ENCODE results near the gene FCRLA.
A peak's percentile ranks its signal among the peaks of the same experiment; 100 is the strongest.
"Not testable (repeated sequence)": the region's sequence is repeated elsewhere in the genome, so short reads cannot be mapped to it uniquely, and the experiment has no call there.

FCRLA gene, protein sequence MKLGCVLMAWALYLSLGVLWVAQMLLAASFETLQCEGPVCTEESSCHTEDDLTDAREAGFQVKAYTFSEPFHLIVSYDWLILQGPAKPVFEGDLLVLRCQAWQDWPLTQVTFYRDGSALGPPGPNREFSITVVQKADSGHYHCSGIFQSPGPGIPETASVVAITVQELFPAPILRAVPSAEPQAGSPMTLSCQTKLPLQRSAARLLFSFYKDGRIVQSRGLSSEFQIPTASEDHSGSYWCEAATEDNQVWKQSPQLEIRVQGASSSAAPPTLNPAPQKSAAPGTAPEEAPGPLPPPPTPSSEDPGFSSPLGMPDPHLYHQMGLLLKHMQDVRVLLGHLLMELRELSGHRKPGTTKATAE

DNA sequence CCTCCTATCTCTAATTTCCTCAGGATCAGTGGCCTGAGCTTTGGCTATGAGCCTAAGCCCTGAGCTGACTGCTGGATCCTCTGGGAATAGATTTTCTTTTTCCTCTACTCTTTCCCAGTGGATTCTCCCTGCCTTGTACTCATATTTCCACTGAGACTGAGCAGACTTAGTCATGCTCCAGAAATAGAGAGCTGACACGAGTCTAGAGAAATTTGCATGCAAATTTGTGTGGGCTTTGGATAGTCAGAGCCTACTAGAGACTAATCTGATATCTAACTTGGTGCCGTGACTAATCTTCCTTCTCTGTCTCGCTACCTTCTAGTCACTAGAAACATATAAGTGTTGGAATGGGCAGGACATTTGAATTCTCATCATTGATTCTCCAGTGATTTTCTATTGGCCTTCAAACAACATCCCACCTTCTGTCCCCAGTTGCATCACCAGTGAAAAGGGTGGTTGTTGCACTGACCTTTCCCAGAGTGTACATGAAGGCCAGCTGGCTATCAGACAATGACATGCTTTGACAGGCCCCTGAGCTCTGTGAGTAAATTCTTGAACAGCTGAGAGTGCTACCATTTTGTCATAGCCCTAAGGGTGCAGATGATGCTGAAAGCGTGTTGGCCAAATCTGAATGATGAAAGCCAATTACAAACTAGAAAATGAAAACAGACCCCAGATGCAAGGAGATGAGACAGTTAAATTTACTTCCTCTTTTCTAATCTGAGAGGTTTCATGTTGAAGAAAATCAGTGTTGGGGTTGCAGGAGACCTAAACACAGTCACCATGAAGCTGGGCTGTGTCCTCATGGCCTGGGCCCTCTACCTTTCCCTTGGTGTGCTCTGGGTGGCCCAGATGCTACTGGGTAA, at the start of gene FCRLA:
Gene FCRLA, plus strand, starts transcription at position 748 of the 866 bp plus-strand sequence. Its CDS starts 36 bp downstream, at position 784.
- no peak for FAIRE-seq

DNA sequence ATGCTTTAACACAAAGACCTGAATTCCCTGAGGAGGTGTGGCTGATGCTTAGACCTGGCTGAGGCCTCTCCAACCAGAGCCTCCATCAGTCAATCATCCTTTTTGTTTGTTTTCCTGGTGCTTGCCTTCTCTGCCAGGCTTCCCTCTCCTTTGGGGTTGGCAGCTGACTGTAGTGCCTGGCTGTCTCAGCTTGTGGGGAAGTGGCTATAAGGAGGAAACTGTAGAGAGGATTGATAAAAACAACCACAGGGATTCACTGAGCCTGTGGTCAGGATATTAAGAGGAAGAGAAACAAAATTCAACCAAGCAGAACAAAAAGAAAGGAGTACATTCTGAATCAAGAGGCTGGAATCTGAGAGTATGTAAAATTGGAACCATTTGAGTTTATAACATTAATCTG, 48.5 kb upstream of the FCRLA start:
- peak; percentile 27 for FAIRE-seq

DNA sequence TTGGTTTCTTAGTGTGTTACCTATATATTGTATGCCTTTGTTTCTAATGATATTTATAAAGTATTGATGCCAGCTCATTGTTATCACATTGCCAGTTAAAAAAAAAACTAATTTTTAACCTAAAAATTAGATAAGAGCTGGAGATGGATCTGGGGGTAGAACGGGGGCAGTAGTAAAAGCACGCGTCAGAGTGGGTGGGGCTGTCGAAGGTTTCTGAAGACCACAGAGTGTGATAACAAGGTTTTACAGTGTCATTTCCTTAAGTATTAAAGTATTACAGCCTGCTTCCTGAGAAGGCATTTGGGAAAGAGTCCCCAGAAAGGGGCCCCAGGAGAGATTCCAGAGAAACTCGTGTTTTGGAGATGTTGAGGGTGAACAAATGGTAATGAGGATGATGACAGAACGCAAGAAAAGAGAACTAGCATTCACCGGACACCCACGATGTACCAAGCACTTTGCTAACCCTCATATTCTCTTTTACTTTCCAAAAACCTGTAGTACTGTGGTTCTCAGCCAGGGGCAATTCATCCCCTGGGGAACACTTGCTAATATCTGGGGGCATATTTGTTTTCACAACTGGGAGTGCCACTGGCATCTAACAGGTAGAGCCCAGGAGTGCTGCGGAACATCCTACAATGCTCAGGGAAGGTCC, 45.2 kb upstream of the FCRLA start:
- FAIRE-seq: peak; percentile 9

DNA sequence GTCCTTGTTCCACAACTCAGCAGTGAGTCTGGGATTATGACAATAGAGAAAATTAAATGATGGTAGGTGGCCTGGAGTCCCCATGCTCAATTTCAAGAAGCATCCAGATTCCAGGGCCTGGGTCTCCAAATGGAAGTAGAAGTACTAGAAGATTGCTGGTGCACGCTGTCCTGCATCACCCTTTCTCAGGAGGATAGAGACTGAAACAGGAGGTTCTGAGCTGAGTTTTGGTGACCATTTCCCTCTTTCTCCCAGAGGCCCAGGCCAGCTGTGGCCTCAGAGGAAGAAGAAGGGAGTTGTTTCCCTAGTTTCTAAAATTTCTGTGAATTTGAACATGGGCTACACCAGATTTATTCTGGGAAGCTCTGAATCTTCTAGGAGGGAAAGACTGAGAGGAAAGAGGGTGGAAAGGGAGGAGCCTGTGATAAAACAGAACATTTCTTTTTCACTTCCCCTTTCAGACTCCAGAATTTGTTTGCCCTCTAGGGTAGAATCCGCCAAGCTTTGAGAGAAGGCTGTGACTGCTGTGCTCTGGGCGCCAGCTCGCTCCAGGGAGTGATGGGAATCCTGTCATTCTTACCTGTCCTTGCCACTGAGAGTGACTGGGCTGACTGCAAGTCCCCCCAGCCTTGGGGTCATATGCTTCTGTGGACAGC, 44.2 kb upstream of the FCRLA start, which contains the start of gene FCGR2B:
Gene FCGR2B, plus strand, starts transcription at position 460 of the 656 bp plus-strand sequence. Its CDS starts 99 bp downstream, at position 559.
- FAIRE-seq: not testable (repeated sequence)

DNA sequence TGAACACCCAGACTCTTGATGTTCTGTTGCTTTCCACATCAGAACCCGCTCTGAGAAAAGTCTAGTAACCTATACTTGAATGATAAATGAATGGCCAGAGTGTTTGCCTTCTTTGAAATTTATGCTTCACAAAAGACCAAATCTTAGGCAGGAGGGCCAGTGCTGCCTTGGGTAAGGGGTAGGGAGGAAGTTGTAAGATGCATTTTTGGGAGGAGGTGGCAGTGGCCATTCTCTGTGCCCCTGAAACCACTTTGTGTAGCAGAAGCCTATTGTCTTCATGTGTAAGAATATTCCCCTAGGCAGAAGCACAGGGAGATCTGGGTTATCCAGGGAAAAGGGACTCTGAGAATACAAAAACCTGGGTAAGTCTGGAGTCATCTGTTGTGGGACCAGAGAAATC, 43.5 kb upstream of the FCRLA start:
- FAIRE-seq: not testable (repeated sequence)

DNA sequence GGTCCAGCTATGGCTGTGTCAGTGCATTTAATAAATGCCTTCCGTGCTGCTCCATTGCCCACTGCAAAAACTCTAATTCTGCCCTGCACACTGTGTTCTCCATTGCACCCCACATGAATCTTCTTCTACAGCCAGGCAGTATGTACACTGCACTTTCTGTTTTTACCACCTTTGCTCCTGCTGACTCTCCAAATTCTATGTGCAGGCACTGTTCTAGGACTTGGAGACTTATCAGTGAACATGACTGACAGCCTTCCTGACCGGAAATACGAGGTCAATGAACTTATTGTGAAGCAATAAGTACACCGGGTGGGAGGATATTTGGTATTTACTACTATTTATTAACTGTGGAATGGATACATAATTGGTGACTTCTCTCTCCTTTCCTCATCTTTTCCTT, 42.3 kb upstream of the FCRLA start:
- not testable (repeated sequence) for FAIRE-seq

DNA sequence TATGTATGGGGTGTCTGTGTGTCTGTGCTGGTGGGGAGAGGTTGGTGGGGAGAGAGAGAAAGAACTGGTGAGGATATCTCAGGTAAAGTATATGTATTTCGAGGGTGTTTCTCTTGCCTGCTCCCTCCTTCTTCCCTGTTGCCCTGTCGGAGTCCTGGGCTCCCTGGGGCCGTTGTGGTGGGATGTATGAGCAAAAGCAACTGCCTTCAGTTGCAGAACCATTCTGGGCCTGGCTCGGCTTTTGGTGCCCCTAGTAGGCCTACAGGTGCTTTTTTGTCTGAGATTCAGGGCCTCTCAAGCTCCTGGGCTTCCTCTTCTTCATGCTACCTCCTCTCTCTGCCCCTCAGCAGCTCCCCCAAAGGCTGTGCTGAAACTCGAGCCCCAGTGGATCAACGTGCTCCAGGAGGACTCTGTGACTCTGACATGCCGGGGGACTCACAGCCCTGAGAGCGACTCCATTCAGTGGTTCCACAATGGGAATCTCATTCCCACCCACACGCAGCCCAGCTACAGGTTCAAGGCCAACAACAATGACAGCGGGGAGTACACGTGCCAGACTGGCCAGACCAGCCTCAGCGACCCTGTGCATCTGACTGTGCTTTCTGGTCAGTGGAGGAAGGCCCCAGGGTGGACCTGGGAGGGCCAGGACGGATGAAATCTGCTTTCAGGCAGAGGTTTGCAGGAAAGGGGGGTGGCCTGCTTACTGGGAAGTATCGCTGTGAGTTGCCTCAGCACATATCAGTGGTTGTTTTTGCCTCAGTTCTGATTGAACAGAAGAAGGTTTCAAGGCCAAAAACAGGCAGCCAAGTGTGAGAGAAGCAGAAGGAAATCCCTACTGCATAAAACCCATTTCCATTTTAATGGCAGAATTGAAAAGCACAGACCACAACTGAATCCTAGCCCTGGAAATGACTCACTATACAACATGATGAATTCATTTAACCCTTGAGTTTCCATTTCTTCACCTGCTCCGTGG, 35.7 kb upstream of the FCRLA start:
- not testable (repeated sequence) for FAIRE-seq

DNA sequence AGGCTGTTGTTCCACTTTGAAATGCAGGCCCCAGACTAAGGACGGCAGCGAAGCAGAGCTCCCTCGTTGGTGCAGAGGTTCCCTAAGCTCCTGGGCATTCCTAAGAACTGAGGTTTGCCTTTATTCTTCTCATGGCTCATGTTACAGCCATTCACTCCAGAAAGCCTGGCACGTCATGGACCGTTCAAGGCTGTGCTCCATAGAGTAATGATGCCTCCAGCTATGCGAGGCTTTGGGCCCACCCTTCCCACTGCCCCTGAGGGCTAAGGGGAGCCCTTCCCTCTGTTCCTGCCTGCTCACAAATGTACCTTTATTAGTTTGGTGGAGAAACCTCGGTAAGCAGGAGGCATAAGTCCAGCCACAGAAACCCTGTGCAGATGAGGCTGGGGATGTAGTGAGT, 33.6 kb upstream of the FCRLA start:
- FAIRE-seq: not testable (repeated sequence)

DNA sequence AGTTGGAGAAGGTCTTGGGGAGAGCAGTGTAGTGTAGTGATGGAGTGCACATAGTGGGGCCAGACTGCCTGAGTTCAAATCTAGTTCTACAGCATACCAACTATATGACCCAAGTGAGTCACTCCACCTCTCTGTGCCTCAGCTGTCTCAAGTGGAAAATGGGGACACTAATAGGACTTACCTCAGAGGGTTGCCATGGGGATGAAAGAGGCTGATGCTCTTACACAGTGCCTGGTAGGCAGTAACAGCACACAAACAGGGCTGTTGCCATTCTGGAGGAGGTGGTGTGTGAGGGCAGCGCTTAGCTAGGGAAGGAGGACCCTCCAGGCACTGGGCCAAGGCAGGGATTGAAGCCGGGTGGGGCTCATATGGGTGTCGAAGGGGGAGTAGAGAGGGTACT, 32.6 kb upstream of the FCRLA start:
- not testable (repeated sequence) for FAIRE-seq

DNA sequence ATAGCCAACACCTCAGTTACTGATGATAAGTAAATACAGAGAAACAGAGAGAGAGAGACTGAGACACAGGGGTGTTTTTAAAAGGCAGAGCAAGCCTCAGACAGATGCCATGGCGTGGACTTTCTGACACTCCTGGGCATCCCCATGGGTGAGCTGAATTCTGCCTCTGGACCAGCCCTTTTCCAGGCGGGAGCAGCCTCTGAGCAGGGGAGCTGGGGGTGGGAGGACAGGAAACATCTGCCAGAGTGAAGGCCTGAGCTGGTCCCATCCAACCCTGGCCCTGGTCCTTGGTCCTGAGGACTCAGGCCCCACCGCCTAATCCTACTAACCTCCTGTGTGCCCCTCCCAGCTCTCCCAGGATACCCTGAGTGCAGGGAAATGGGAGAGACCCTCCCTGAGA, 32.1 kb upstream of the FCRLA start:
- FAIRE-seq: not testable (repeated sequence)

DNA sequence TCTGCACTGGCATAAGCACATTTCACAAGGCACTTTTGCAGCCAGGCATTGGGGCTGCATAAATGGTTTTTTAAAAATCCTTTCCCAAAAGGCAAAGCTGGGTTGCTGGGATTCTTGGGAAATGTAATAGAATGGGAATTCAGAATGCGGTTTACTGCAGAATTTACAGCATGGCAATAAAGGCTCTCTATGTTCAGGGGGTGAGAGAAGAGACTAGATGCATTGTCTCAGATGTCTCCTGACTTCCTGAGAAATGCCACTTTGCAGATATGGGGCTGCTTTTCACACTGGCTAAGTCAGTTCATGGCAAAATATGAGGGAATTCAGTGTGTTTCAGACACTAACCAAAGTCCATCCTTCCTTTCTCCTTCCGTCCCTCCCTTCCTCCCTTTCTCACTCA, 30.6 kb upstream of the FCRLA start:
- FAIRE-seq: no peak

DNA sequence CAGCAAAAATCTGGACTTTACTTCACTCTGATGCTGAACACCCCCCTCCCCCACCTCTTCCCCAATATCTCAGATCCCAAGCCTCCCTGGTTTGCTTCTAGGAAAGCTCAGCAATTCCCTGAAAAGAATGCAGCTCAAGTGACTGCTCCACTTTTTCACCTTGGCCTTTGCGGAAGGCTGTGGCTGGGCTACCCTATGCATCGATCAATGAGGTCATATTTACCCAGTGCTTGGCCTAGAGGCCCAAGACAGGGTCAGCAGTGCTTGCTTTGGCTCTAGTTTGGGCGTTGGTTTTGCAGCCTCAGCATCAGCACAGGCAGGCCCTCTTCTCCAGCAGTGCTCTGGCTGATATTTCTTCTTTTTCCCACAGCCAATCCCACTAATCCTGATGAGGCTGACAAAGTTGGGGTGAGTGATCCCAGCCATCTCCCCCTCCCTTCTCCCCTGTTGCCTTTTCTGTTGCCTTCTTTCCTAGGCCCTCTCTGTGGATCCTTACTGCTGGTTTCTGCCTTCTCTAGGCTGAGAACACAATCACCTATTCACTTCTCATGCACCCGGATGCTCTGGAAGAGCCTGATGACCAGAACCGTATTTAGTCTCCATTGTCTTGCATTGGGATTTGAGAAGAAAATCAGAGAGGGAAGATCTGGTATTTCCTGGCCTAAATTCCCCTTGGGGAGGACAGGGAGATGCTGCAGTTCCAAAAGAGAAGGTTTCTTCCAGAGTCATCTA, 29.9 kb upstream of the FCRLA start:
- no peak for FAIRE-seq

DNA sequence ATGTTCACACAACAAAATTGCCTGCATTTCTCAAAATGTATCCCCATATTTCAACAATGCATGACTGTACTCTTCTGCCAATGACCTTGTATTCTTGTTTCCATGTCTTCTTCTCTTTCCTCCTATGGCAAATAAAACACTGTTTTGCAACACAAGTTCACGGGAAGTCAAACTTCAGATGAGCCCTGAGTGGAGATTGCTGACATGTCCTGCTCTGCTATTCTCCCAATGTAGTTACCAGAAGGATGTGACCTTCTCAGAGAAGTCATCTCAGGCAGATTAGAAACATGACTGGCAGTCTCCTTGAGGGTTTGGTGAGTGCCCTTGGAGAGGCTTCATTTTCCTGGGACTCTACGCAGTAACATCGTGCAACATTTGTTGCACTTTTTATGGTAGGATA, 28.5 kb upstream of the FCRLA start:
- FAIRE-seq: no peak

DNA sequence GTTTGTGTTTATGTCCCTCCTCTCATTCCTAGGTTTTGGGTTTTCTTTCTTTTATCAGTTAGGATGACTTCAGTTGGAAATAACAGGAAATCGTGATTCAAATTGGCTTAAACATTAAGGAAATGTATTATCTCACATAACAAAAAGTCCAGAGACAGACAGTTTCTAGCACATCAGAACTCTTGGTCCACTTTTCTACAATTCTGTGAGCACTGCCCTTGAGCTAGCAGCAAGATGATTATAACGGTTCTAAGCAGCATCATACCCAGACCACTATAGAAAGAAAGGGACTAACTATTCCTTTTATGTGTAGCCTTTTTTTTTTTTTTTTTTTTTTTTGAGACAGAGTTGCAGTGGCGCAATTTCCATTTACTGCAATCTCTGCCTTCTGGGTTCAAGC, 25.1 kb upstream of the FCRLA start:
- no peak for FAIRE-seq

DNA sequence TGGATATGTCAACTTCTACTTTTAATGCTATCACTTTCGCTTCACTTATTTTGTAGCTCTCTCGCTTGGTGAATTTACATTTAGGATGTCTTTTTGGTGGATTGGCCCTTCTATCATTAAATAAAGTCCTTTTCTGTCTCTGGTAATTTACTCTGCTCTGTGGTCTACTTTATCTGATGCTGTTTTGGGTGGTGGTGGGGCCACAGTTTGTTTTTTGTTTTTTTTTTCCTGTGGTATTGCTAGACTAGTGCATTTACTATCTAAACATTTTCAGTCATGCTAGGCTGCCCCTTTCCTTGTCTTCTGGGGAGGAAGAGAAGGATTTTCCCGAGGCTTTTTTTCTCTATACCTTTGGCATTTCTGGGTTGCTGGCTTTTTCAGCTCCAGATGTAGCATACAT, 18.1 kb upstream of the FCRLA start:
- FAIRE-seq: no peak

DNA sequence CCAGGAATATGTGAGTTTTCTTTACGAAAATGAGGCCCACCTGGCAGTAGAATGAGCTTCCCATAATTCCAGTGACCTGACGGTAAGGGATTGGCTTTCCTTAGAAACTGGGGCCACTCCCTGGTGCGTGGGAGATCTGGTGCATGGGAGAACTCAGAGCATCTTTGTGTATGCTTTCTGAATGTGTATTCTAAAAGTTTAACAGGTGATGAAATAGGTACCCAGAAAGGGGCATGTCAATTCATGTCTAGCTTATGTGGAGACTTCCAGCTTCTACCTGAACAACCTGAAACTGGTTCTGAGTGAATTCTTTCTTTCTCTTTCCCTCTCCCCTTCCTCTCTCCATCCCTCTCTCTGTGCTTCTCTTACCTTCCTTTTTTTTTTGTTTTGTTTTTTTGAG, 15.2 kb upstream of the FCRLA start:
- FAIRE-seq: no peak

DNA sequence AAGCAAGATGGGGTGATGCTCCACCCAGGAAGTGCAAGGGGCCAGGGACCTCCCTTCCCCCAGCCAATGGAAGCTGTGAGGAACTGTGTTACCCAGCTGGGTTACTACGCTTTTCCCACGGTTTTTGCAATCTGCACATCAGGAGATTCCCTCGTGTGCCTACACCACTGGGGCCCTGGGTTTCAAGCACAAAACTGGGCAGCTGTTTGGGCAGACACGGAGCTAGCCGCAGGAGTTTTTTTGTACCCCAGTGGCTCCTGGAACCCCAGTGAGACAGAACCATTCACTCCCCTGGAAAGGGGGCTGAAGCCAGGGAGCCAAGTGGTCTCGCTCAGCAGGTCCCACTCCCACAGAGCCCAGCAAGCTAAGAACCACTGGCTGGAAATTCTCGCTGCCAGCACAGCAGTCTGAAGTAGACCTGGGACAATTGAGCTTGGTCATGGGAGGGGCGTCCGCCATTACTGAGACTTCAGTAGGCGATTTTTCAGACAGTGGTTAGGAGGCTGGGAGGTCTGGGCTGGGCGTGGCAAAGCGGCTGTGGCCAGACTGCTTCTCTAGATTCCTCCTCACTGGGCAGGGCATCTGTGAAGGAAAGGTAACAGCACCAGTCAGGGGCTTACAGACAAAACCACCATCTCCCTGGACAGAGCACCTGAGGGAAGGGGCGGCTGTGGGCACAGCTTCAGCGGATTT, 13.9 kb upstream of the FCRLA start:
- FAIRE-seq: not testable (repeated sequence)

DNA sequence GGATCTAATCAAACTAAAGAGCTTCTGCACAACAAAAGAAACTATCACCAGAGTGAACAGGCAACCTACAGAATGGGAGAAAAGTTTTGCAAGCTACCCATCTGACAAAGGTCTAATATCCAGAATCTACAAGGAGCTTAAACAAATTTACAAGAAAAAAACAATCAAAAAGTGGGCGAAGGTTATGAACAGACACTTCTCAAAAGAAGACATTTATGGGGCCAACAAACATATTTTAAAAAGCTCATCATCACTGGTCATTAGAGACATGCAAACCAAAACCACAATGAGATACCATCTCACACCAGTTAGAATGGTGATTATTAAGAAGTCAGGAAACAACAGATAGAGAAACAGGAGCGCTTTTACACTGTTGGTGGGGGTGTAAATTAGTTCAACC, 8.7 kb upstream of the FCRLA start:
- FAIRE-seq: not testable (repeated sequence)

DNA sequence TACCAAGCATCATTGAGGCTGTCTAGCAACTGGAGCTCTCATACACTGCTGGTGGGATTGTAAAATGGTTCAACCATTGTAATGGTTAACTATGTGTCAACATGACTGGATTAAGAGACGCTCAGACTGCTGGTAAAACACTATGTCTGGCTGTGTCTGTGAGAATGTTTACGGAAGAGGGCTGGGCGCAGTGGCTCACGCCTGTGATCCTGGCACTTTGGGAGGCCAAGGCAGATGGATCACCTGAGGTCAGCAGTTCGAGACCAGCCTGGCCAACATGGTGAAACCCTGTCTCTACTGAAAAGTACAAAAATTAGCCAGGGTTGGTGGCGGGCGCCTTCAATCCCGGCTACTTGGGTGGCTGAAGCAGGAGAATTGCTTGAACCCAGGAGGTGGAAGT, 4.8 kb upstream of the FCRLA start:
- no peak for FAIRE-seq

DNA sequence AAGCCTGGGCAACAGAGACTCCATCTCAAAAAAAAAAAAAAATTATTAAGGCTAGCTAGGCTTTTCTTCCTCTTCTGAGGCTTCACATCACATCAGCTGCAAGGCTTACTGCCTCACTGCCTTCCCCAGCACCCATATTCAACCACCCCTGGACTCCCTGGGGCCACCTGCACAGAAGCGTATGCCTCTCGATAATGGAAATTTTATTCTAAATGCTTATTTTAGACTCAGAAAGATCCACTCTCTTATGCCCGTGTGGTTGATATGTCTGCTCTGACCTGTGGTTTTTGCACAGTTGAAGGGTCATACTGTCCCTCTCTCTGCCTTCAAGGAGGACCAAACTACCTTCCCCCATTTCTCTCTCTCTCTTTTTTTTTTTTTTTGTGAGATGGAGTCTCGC, 1.5 kb upstream of the FCRLA start:
- FAIRE-seq: no peak
